Measurements from ENCODE around the gene HSPA12A.

DNA sequence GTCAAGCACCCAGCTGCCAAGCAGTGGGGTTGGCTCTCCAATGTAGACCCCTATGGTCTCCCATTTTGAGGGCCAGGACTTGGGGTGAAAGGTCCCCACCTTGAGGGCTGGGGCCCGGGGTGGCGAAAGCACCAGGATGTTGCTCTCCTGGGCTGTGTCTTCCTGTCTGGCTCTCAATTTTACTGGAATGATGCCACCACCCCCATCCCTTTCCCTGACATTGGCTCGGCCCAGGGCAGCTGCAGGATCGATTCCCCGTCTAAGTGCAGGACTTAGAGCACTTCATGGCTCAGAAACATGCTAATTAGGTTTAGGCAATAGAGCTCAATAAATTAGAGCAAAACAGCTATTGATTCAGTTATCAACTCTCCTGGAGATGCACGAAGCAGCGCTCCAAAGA is 27.0 kb upstream of the HSPA12A start:
- TF ChIP-seq, protein P1, sequence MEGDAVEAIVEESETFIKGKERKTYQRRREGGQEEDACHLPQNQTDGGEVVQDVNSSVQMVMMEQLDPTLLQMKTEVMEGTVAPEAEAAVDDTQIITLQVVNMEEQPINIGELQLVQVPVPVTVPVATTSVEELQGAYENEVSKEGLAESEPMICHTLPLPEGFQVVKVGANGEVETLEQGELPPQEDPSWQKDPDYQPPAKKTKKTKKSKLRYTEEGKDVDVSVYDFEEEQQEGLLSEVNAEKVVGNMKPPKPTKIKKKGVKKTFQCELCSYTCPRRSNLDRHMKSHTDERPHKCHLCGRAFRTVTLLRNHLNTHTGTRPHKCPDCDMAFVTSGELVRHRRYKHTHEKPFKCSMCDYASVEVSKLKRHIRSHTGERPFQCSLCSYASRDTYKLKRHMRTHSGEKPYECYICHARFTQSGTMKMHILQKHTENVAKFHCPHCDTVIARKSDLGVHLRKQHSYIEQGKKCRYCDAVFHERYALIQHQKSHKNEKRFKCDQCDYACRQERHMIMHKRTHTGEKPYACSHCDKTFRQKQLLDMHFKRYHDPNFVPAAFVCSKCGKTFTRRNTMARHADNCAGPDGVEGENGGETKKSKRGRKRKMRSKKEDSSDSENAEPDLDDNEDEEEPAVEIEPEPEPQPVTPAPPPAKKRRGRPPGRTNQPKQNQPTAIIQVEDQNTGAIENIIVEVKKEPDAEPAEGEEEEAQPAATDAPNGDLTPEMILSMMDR (conservative IDR thresholded peaks at IDR 0.05 in 1 of 2, IDR thresholded peaks at IDR 0.05 in 1 of 2; ENCODE audit: low read depth in 1 of 2, low read length in 2 of 2) = no peak
- no peak for TF ChIP-seq EZH2 (IDR thresholded peaks at IDR 0.05; ENCODE audit: low read length, missing control alignments)

Data from fibroblast of lung (primary cell).